Fibroblast of peridontal ligament (primary cell): ENCODE data around the gene FAM32A.

Source experiments
- DNase-seq: peaks from one replicate; pipeline ENCODE4 v3.0.0-alpha.2; 2010; ENCODE audit errors: extremely low read depth

FAM32A gene

DNA sequence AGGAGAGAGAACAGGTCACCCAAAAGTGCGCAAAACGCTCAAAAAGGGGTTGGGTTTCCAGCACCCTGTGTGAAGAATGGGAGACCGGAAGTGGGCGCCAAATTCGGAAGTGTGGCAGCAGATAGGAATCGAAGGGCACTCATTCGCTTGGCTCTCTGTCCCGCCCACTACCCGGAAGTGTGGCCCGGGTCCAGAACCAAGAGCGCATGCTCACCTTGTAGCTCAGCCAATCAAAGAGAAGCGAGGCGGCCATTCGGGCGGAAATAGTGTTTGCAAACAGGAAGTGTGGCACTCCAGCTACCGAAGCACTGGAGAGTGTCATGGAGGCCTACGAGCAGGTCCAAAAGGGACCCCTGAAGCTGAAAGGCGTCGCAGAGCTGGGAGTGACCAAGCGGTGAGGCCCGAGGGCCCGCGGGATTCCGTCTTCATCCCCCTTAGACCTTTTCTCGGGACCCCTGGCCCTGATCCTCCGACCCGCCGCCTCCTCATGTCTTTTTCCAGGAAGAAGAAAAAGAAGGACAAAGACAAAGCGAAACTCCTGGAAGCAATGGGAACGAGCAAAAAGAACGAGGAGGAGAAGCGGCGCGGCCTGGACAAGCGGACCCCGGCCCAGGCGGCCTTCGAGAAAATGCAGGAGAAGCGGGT lies at the start of gene FAM32A:
Gene FAM32A (plus strand): TSS at position 288 of the 645 bp plus-strand sequence. CDS start 33 bp downstream, at position 321.
- peak; percentile 99 for DNase-seq

DNA sequence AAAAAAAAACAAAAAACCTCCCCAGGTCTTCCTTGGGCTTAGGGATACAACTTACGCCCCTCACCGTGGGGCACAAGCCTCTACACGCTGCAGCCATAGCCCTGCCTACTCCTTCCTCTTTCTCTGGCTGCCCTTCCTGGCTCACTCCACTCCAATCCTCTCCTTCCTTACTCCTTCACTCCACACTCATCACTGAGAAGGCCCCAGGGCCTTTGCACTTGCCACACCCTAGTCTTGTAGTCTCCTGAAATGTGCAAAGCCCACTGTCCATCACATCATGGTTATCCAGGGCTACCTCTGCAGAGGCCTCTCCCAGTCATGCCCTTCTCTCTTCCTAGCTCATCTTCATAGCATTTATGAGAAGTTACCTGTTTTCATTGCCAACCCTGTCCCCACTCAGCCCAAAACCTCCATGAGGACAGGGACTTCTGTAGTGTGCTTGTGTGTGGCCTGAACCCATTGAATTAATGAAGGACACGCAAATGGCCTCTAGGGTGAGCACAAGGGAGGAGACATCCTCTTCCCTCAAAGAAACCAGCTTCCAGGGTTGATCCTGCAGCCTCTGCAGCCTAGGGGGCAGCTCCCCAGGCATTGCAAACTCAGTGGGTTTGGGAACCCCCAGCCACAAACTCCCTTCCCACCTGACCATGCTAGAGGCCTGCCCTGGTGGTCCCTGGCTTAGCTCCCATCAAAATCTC lies 49.6 kb upstream of the FAM32A start:
- no peak for DNase-seq

DNA sequence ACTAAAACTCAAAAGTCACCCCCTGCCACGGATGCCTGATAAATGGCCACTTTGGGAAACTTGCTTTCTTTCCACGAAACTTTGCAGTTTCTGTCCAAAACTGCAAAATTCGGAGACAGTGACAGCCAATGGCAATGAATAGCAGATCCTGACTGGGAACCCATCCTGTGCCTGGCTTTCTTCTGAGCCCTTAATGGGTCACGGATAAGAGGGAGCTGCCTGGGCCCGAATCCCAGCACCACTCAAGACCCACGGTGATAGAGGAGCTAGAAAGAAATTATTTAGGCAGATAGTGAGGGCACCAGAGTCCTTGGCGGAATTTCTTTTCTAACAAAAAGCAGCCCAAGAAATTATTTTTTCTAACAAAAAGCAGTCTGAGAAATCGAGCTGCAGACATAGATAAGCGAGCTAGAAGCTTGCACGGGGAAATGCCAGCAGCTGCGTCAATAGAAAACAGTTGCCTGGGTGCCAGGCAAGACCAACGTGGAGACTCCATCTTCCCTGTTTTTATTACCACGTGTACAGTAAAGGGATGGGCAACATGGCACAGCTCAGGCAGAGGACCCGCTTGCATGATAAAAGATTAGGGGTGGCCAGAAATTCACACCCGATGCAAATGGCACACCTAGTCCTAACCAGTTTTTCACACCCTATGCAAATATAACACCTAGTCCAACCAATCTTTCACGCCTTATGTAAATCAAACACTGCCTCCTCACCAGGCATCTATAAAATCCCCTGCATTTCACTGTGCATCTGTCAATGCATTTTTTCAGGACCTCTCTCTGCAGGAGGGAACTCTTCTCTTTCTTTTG lies 48.8 kb upstream of the FAM32A start:
- no peak for DNase-seq

DNA sequence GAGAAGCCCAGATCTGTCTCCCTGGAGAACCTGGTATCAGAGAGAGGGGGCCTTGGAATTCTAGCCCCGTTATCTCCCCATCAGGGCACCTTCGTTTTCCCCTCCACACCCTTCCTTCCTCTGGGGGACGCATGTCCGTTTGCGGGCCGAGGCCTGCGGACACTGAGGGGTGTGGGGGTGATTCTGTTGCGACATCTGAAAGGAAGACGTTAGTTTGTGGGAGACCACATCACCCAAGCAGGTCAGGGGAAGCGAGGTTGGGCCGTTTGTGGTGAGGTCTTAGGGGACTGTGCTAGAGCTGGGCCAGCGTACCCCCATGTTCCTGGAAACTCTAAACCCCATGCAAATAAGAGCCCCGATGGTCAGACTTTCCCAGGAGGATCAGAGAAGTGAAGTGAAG lies 45.5 kb upstream of the FAM32A start:
- DNase-seq, result no peak

DNA sequence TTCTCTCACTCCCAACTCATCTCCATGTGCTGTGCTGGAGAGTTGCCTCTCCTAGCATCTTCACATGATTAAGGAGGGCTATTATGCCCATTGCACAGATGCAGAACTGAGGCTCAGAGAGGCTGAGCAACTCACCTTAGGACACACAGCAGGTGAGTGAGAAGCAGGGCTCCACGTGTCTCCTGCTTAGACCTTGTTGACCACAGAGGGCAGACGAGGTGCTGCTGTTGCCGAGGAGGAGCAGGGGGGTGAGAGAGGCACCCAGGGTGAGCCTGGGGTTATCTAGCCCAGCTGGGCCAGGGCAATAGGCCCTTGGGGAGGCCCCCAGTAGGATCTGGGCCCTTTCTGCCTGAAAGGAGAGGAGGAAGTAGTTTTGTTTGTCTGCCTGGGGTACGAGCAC lies 44.2 kb upstream of the FAM32A start:
- DNase-seq, result no peak

DNA sequence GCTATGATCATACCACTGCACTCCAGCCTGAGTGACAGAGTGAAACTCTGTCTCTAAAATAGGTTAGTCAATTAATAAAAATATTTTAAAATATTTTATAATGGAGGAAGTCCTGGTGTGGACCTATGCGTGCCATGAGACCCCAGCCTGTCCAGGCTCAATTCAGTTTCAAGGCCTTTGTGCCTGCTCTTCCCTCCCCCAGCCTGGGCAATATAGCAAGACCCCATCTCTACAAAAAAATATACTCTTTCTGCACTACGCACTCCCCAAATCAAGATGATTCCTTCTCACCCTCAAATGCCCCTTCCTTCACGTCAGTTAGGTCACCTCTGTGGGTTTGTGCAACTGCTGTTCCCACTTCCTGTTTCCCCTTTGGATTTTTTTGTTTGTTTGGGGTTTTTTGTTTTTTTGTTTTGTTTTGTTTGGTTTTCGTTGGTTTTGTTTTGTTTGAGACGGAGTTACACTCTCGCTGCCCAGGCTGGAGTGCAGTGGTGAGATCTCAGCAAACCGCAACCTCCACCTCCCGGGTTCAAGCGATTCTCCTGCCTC lies 43.1 kb upstream of the FAM32A start:
- no peak for DNase-seq

DNA sequence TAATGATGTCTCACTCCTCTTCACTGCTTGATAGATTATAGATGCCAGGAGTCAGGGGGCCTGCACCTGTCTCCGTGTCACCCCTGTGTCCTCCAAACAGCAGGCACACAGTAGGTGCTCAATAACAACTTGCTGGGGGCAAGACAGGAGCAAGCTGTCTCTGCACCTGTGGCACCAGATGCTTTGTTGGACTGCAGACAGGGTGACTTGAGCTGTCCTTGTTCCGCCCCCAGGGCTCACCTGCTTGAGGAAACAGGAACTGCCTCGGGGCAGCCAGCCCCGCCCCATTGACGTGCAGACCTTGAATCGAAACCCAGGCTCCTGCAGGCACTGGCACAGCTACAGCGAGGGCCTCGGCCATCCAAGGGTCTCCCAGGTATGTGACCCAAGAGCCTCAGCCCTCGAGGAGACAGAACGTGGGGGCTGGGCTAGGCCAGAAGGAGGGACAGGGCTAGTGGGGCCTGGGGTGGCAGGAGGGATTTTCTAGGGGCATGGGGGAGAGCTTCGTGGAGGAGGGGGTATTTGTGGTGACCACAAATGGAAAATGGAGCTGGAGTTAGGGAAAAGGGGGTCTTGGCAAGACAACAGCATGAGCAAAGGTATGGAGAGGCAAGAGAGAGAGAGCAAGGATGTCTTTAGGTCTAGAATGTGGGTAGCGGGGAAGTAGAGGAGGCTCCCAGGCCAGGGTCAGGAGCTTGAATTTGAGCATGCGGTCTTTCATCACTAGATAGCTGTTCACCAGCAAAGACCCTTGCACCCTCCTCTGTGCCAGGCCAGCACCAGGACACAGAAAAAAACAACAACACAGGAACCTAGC lies 41.6 kb upstream of the FAM32A start, which contains the start of gene HSH2D:
Gene HSH2D (plus strand): TSS at position 287 of the 817 bp plus-strand sequence. CDS start 5,066 bp downstream, outside the sequence.
- DNase-seq, result no peak

DNA sequence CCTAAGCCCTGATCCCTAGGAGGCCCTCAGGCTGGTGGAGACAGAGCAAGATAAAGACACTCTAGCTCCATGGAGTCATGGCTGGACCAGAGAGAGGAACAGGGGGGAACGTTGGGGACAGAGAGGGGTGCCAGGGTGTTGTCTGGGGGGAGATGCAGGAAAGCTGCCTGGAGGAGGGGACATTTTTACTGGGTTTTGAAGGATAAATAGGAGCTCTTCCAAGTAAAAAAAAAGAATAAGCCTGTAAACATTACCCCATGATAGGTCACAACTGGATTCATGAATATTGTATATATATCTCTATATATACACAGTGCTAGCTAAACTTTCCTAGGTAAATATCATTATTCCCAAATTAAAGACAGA lies 41.0 kb upstream of the FAM32A start:
- no peak for DNase-seq

DNA sequence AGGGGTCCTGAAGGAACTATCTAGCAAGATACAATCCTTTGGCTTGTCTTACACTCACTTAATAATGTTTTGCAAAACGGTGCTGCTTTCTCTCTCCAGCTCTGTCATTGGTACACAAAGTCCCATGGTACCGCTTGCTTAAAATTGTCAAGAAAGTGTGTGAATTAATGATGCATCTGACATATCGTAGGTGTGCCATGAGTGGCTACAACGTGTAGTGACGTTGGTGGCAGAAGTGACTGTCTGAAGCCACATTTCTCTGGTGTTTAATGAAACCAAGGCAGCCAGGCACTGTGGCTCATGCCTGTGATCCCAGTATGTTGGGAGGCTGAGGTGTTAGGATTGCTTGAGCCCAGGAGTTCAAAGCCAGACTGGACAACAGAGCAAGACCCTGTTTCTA lies 39.1 kb upstream of the FAM32A start:
- no peak for DNase-seq

DNA sequence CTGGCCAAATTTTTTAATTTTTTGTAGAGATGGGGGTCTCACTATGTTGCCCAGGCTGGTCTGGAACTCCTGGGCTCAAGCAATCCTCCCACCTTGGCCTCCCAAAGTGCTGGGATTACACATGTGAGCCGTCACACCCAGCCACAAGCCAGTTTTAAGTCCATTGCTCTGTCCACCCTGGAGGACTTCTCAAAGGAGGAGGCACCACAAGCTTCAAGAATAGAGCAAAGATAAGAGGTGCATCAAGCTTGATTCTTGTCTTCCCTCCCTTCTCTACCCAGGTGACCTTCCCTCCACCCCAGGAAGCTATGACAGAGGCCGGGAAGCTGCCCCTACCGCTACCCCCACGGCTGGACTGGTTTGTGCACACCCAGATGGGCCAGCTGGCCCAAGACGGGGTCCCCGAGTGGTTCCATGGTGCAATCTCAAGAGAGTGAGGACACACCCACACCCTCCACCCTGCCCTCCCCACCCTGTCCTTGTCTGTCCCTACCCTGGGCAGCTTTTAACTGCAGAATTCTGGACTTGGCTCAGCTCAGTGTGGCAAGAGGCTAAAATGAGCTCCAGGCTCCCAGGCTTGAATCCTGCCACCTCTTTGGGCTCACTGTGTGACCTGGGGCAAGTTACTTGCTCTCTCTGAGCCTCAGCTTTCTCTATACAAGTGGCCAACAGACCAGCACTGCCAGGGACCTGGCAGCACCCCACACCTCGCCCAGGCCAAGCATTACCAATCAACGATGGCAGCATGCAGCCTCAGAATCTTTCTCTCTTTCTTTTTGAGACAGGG lies 36.6 kb upstream of the FAM32A start:
- DNase-seq, result no peak

DNA sequence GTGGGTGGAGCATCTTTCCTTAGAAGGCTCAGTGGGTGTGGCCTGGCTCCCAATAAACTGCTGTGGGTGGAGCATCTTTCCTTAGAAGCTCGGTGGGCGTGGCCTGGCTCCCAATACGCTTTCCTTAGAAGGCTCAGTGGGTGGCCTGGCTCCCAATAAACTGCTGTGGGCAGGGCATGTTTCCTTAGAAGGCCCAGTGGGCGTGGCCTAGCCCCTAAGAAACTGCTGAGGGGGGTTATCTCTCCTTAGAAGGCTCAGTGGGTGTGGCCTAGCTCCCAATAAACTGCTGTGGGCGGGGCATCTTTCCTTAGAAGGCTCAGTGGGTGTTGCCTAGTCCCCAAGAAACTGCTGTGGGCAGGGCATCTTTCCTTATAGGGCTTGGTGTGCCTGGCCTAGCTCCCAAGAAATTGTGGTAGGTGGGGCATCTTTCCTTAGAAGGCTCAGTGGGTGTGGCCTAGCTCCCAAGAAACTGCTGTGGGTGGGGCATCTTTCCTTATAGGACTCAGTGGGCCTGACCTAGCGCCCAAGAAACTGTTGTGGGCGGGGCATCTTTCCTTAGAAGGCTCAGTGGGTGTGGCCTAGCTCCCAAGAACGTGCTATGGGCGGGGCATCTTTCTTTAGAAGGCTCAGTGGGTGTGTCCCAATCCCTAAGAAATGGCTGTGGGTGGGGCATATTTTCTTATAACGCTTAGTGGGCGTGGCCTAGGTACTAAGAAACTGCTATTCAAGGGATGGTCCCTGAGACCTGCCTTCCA lies 31.5 kb upstream of the FAM32A start:
- no peak for DNase-seq

DNA sequence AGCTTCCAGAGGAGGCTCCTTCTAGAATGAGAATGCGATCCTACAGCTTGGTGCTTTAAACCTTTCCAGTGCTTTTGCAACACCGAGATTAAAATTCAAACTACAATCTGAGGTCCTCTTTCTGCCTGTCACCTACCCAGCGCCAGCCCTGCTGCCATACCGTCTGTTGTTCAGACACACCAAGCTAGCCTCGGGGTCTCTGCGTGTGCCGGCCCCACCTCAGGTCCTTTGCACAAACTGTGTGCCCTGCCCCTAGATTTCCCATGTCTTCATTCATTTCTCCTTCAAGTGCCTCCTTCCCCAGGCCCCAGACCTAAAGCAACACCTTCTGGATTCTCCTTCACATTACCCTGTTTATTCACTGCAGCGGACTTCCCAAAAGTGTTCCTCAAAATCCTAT lies 30.7 kb upstream of the FAM32A start:
- DNase-seq, result no peak

DNA sequence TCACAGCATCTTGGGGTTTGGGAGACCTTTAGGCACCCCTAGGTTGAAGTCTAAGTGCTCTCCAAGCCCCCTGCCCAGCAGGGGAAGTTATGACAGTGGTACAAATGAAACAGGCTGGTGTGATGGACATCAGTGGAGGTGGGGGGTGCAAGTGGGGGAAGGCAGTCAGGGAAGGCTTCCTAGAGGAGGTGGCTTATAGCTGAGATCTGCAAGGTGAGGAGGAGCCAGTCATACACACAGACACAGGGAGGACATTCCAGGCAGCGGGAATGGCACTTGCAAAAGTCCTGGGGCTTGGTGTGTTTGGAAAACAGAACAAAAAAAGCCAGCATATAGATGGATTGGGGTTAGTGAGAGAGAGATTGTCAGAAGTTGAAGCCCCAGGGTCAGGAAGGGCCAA lies 30.1 kb upstream of the FAM32A start:
- DNase-seq, result no peak

DNA sequence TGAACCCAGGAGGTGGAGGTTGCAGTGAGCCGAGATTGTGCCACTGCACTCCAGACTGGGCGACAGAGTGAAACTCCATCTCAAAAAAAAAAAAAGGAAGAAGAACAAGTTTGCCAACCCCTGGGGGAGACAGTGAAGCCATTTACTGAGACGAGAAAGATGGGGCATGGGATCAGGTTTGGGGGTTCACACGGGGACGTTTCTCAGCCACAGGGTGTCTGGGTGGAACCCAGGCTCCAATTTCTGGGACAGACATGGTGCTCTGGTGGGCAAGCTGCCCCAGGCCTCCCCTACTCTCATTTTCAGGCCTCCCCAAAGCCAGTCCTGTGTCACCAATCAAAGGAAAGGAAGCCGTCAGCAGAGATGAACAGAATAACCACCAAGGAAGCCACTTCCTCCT lies 28.3 kb upstream of the FAM32A start:
- no peak for DNase-seq

DNA sequence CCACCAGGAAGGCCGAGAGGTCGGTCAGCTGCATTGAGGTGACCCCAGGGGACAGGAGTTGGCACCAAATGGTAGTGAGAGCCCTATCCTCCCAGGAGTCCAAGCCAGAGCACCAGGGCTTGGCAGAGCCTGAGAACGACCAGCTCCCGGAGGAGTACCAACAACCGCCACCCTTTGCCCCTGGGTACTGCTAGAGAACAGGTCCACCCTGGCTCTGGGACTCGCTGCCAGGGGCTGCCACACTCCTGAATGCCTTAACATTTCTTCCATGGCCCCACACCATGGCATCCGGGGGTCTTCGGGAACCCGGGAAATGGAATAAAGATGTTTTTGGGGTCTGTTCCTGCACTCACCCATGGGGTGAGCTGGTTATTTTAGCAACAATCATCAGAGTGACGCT lies 27.6 kb upstream of the FAM32A start:
- DNase-seq, result no peak

DNA sequence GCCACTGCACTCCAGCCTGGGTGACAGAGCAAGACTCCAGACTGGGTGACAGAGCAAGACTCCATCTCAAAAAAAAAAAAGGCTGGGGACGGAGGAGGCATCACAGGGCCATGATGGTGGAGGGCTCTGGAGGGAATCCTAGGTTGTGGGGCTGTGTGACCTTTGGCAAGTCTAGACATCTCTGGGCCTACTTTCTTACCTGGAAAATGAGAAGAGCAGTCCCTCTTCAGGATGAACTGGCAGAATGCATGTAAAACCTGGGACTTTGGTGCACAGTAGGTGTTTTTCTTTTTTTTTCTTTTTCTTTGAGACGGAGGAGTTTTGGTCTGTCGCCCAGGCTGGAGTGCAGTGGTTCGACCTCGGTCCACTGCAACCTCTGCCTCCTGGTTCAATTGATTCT lies 25.6 kb upstream of the FAM32A start:
- no peak for DNase-seq

DNA sequence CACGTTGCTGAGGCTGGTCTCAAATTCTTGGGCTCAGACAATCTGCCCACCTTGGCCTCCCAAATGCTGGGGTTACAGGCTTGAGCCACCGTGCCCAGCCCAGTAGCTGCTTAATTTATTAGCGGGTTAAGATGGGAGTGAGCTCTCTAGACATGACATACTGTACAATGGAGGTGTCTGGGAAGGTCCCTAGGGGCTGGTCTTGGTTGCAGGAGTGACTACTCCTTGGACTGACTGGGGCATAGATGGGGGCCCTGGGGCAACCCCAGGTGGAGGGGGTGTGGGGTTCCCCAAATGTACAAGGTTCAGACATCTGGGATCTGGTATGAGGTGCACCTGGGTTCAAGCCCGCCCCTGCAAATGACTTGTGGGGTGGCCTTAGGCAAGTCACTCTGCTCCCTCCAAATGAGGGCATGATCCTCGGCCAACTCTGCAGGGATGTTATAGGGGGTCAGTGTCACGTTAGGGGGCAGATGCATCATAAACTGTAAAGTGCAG lies 24.7 kb upstream of the FAM32A start:
- DNase-seq, result no peak

DNA sequence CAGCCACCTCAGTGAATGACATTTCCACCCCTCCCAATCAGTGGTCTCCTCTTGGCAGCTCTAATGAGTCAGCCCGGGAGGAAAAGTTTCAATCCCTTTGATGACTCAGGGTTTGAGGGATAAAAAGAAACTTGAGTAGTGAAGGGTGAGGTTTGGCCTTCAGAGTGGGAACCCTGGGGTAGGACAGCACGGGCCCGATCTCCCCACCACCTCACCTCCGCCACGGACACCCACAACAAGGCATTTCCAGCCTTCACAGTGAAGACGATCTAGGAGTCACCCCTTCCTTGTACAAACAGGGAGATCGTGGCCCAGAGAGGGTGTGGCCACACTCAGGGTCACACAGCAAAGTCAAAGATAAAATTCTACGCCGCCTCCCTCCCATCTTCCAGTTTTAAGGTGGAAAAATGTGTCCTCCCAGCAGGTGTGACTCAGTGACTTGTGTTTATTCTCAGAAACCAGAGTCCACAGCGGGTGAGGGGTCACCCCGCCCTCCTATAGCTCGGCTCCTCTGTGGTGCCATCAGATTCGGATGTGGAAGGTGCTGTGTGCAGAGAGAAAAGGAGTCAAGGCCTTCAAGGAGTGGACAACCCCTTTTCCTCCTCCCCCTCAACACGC lies 24.2 kb upstream of the FAM32A start:
- DNase-seq, result peak; percentile 67

DNA sequence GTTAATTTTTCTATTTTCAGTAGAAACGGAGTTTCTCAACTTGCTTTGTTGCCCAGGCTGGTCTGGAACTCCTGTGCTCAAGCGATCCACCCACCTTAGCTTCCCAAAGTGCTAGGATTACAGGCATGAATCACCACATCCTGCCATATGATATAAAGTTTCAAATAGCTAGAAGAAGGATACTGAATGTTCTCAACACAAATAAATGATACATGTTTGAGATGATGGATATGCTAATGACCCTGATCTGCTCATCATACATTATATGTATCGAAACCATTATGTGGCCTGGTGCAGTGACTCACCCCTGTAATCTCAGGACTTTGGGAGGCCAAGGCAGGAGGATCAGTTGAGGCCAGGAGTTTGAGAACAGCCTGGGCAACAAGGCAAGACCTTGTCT lies 23.4 kb upstream of the FAM32A start:
- DNase-seq, result peak; percentile 60
